ENCODE measurements around the gene CABCOCO1.

DNA sequence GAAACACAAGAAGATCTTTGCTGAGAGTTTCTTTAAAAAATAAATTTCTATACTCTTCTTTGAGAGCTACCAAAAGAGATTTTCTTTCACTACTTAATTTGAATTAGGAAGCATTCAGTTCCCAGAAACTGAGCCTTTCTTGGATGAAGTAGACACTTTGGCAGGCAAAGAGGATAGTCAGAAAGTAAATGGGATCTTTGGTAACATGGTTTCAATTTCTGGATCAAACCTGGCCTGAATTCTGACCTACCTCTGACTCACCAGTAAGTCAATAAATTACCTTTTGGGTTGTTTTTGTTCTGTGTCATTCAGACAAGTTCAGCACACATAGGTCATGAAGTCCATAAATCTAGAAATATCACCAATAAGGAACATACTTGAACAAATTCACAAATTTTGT, 26.8 kb upstream of the CABCOCO1 start:
- TF ChIP-seq, protein P1, sequence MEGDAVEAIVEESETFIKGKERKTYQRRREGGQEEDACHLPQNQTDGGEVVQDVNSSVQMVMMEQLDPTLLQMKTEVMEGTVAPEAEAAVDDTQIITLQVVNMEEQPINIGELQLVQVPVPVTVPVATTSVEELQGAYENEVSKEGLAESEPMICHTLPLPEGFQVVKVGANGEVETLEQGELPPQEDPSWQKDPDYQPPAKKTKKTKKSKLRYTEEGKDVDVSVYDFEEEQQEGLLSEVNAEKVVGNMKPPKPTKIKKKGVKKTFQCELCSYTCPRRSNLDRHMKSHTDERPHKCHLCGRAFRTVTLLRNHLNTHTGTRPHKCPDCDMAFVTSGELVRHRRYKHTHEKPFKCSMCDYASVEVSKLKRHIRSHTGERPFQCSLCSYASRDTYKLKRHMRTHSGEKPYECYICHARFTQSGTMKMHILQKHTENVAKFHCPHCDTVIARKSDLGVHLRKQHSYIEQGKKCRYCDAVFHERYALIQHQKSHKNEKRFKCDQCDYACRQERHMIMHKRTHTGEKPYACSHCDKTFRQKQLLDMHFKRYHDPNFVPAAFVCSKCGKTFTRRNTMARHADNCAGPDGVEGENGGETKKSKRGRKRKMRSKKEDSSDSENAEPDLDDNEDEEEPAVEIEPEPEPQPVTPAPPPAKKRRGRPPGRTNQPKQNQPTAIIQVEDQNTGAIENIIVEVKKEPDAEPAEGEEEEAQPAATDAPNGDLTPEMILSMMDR (optimal IDR thresholded peaks at IDR 0.05 in 1 of 3, IDR thresholded peaks at IDR 0.05 in 1 of 3, conservative IDR thresholded peaks at IDR 0.05 in 1 of 3; ENCODE audit: extremely low read depth in 1 of 3, insufficient read depth in 2 of 3, low read length in 3 of 3): no peak
- TF ChIP-seq EZH2 (IDR thresholded peaks at IDR 0.05; ENCODE audit: low read length): no peak
